Breast epithelium (tissue), 4 donors: ENCODE measurements around the gene ADARB2. TPM values are rescaled to one million over a fixed set of nuclear protein-coding genes. Genes with fewer than 3 reads are reported as not detected.

ENCODE experiments used
- DNase-seq, 2 donors: peaks; one replicate each; pipeline ENCODE4 v3.0.0-alpha.2; 2019; ENCODE audit warnings: low spot score in 2 of 2
- H3K27ac ChIP-seq, 2 donors: fragments of 200-600 bp; sonication (generic) in 1 of 2; one replicate each; pipeline ENCODE4 v1.5.1; 2016 to 2019; ENCODE audit warnings: mild to moderate bottlenecking in 1 of 2
- H3K27me3 ChIP-seq, 2 donors: fragments of 200-600 bp; sonication (generic) in 1 of 2; one replicate each; pipeline versions ENCODE4 v1.5.1 to v1.6.0; 2017 to 2019; ENCODE audit warnings: control low read depth in 1 of 2, mild to moderate bottlenecking in 1 of 2
- H3K36me3 ChIP-seq: fragments of 200-600 bp; one replicate; pipeline ENCODE4 v1.5.1; 2019
- H3K4me1 ChIP-seq, 2 donors: fragments of 200-600 bp; sonication (generic); one replicate each; pipeline ENCODE4 v1.5.1; 2016 to 2019; ENCODE audit warnings: control low read depth in 1 of 2
- H3K4me3 ChIP-seq, 3 donors: fragments of 200-600 bp; sonication (generic); 1 replicate in 2 of 3; 2 replicates in 1 of 3; pipeline ENCODE4 v1.5.1; 2016 to 2019; ENCODE audit warnings: mild to moderate bottlenecking in 3 of 3, moderate library complexity in 2 of 3
- H3K9me3 ChIP-seq, 2 donors: fragments of 200-600 bp; sonication (generic) in 1 of 2; one replicate each; pipeline ENCODE4 v1.5.1; 2016 to 2019; ENCODE audit warnings: control low read depth in 1 of 2
- CTCF ChIP-seq, 3 donors: fragments of 450-650 bp; IDR thresholded peaks; one replicate each; pipeline ENCODE4 v1.5.1; 2016 to 2017; ENCODE audit warnings: antibody characterized with exemption in 3 of 3, mild to moderate bottlenecking in 3 of 3, moderate library complexity in 3 of 3
- POLR2A ChIP-seq: fragments of 450-650 bp; IDR thresholded peaks from one replicate; pipeline ENCODE4 v1.6.1; 2016; ENCODE audit warnings: antibody characterized with exemption, mild to moderate bottlenecking, moderate library complexity
- POLR2AphosphoS5 ChIP-seq, 3 donors: sonication (generic); formaldehyde crosslinking; IDR thresholded peaks; one replicate each; pipeline ENCODE4 v1.6.1; 2017; ENCODE audit warnings: antibody characterized with exemption in 3 of 3
- intact Hi-C: fragments of 100-400 bp; cut with DNase I; formaldehyde crosslinking; loops from one replicate; pipeline ENCODE4 v1.15.1; 2023; ENCODE audit warnings: low total_unique reads
- total RNA-seq, 3 donors: library from RNA; depleted of rRNA; stranded (reverse); fragments of >200 nt; gene quantifications; one replicate each; pipeline ENCODE4 v1.1.0, GENCODE V29; 2016

ADARB2 gene
- total RNA-seq, 3 donors from 2014 or later = 0.32 to 3.9 (median 2.0) TPM

GRCh38 chr10:1272079-1272776 is 465.1 kb downstream of the ADARB2 start:
- Histone ChIP-seq H3K4me1 (no peaks in the 10 kb centered on the region), H3K36me3 (no peaks in the 10 kb centered on the region), H3K4me3 (no peak overlapping the region), H3K27ac (no peak overlapping the region), H3K9me3 (no peaks in the 10 kb centered on the region), H3K27me3 (no peaks in the 10 kb centered on the region)
- no peak for DNase-seq
- no peak for TF ChIP-seq CTCF (IDR thresholded peaks at IDR 0.05)
- no peak for TF ChIP-seq POLR2A
- no peak for TF ChIP-seq POLR2AphosphoS5 (IDR thresholded peaks at IDR 0.05)
- intact Hi-C loops = no loop called here

GRCh38 chr10:1270906-1271305 is 466.4 kb downstream of the ADARB2 start:
- DNase-seq = no peak
- intact Hi-C loops = no loop called here
- Histone ChIP-seq H3K27ac (no peak overlapping the region), H3K4me1 (no peaks in the 10 kb centered on the region), H3K27me3 (no peaks in the 10 kb centered on the region), H3K9me3 (no peaks in the 10 kb centered on the region), H3K4me3 (no peak overlapping the region), H3K36me3 (no peaks in the 10 kb centered on the region)
- no peak for TF ChIP-seq POLR2AphosphoS5 (IDR thresholded peaks at IDR 0.05)
- TF ChIP-seq POLR2A = no peak
- no peak for TF ChIP-seq CTCF (IDR thresholded peaks at IDR 0.05)

GRCh38 chr10:1270490-1270889 is 466.8 kb downstream of the ADARB2 start:
- no peaks in the 10 kb centered on the region for H3K27me3 ChIP-seq
- no peak for TF ChIP-seq CTCF (IDR thresholded peaks at IDR 0.05)
- no peaks in the 10 kb centered on the region for H3K9me3 ChIP-seq
- intact Hi-C loops = no loop called here
- H3K27ac ChIP-seq = no peak overlapping the region
- H3K4me3 ChIP-seq = no peak overlapping the region
- no peaks in the 10 kb centered on the region for H3K4me1 ChIP-seq
- no peak for DNase-seq
- H3K36me3 ChIP-seq = no peaks in the 10 kb centered on the region

GRCh38 chr10:1268831-1269230 is 468.5 kb downstream of the ADARB2 start:
- no peaks in the 10 kb centered on the region for H3K36me3 ChIP-seq
- no peaks in the 10 kb centered on the region for H3K9me3 ChIP-seq
- no peaks in the 10 kb centered on the region for H3K27me3 ChIP-seq
- no peak overlapping the region for H3K4me3 ChIP-seq
- intact Hi-C loops = no loop called here
- no peaks in the 10 kb centered on the region for H3K4me1 ChIP-seq
- TF ChIP-seq POLR2AphosphoS5 (IDR thresholded peaks at IDR 0.05) (no peak), CTCF (IDR thresholded peaks at IDR 0.05) (no peak), POLR2A (no peak)
- DNase-seq = no peak
- no peak overlapping the region for H3K27ac ChIP-seq

GRCh38 chr10:1267568-1267967 is 469.8 kb downstream of the ADARB2 start:
- H3K27me3 ChIP-seq = no peaks in the 10 kb centered on the region
- no peaks in the 10 kb centered on the region for H3K36me3 ChIP-seq
- no peak for DNase-seq
- H3K9me3 ChIP-seq = no peaks in the 10 kb centered on the region
- H3K4me1 ChIP-seq = no peaks in the 10 kb centered on the region
- intact Hi-C loops = no loop called here
- H3K27ac ChIP-seq = no peak overlapping the region
- H3K4me3 ChIP-seq = no peak overlapping the region
- no peak for TF ChIP-seq POLR2AphosphoS5 (IDR thresholded peaks at IDR 0.05)
- no peak for TF ChIP-seq CTCF (IDR thresholded peaks at IDR 0.05)
- no peak for TF ChIP-seq POLR2A
